DMS114 treated with DMSO at 0.1 percent for 48 hours (cell line): Measurements from ENCODE around the gene EVA1C.
"Not testable (repeated sequence)": the region's sequence is repeated elsewhere in the genome, so short reads cannot be mapped to it uniquely, and the experiment has no call there.

Source experiments
- DNase-seq: peaks from one replicate; lab custom pipeline; 2025; ENCODE audit not compliant: unreplicated experiment; lab: John Stamatoyannopoulos, UW

EVA1C gene

DNA sequence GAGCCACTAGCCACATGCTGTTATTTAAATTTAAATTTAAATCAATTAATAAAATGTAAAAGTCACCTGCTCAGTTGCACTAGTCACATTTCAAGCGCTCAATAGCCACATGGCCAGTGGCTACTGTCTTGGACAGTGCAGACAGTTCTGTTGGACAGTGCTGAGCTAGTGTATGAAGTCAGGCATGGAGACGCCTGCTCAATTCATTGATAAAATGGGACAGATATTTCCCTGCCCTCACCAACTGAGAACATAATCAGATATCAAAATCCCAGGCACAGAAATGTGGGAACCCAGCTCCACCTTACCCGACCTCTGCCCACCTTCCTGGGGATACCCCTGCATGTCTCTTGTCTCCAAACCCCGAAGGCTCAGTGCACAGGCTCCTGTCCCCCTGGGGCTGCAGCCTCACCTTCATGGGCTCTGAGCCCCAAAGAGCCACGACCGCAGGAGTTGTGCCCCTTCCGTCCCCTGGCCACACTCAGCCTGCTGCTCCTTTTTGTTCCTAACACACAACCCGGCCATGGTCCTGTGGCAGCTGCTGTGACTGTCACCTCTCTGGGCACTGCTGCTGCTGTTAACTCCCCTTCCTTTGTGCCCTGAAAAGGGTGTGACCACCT lies 109.3 kb downstream of the EVA1C start:
- DNase-seq, result no peak

DNA sequence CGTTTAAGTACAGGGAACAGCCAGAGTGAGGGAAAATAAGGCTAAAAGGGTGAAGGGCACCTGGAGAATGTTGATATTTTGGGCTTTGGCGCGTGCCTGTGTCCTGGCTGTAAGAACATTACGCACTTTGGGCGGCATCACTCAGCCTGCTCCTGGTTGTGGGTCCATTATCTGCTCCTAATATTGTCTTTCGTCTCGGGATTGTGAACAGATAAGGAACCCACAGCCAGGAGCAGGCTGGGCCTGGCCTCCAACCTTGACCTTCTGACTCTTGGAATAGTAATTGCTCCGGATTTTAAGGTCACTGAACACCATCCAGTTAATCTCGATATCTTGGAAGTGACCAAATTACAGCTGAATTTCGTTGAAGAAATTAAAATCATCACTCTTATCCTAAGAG lies 111.0 kb downstream of the EVA1C start:
- no peak for DNase-seq

DNA sequence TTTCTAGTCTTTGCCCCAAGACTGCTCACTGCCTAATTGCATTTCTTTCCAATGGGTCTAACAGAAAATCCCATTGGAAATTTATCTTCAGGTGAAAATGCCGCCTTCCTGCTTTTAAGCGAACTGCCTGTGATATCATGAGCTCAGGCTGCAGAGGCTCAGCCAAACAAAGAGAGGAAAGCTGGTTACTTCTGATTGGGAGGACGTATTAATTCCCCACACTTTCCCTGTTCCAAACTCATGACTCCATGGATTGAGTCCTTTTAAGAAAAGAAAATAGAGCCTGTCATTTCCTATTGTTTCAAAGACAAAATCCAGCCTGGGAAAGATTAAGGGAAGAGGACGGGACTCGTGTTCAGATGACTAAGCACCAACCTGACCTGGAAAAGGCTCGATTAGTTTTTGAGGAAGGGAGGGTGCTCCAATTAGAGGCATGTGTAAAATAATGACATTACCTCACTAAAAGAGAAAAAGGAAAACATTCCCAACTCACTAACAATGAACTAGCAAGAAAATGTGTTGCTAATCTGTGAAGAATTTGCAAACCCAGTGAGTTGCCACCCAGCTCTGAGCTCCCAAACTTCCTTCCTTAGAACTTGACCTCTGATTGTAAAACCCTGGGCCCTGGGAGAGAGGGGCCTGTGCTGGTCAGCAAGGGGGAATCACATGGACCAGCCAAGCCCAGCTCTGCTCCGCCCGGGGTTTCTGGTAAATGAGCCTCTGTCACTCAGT lies 111.6 kb downstream of the EVA1C start:
- DNase-seq, result no peak

DNA sequence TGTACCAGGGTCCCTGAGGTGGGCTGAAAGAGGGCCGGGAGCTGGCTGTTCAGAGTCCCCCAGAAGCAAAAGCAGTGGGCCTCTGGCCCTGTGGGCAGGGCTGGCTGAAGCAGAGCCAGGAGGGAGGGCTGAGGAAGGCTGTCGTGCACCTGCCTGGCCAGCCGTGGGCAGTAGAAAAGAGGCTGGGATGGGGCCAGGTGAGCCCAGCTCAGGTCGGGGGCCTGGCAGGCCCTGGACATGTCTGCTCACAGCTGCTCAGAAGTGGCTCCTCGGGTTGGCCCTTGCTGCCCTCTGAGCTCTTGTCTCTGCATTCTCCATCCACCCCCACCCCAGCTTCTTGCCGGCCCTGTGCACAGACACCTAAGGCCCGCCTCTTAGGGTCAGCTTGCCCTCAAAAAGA lies 112.8 kb downstream of the EVA1C start:
- DNase-seq, result no peak

DNA sequence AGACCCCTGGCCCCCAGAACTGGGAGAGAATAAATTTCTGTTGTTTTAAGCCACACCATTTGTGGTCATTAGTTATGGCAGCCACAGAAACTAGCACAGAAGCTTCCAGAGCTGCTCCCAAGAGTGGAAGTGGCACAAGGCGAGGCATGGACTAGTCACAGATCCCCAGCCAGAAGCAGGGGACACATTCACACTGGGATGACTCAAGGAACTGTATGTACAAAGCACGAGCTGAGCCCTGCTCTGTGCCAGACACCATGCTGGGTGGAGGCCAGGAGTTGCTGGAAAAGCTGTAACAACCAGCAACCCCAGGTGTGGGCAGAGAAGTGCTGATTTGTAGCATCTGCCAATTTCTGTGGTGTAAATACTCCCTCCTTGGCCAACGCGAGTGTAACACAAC lies 117.2 kb downstream of the EVA1C start:
- DNase-seq, result no peak

DNA sequence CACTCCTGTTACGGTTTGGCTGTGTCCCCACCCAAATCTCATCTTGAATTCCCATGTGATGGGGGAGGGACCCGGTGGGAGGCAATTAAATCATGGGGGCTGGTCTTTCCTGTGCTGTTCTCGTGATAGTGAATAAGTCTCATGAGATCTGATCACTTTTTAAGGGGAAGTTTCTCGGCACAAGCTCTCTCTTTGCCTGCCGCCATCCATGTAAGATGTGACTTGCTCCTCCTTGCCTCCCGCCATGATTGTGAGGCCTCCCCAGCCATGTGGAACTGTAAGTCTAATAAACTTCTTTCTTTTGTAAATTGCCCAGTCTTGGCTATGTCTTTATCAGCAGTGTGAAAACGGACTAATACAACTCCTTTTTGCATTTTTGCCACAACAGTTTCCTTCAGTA lies 118.3 kb downstream of the EVA1C start:
- not testable (repeated sequence) for DNase-seq

GRCh38 chr21:32531561-32531960 lies 119.1 kb downstream of the EVA1C start:
- not testable (repeated sequence) for DNase-seq

GRCh38 chr21:32532636-32533035 lies 120.1 kb downstream of the EVA1C start:
- DNase-seq, result no peak

GRCh38 chr21:32533053-32533452 lies 120.5 kb downstream of the EVA1C start:
- DNase-seq, result no peak

DNA sequence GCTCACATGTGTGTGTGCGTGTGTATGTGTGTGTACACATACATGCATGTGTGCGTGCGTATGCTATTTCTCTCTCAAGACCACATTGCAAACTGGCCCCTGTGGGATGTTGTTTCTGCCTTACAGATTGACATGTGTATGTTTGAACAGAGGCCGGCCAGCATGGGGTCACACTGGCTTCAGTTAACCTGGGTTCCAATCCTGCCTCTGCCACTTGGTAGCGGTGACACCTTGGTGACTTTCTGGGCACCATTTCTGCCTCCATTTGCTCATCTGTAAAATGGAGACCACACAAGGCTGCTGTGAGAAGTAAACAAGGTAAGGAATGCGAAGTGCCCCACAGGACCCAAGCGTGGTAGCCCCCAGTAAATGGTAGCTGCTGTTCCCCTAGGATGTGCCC lies 121.1 kb downstream of the EVA1C start:
- no peak for DNase-seq

GRCh38 chr21:32534113-32534512 lies 121.6 kb downstream of the EVA1C start:
- no peak for DNase-seq

- no peak for DNase-seq
Measured at GRCh38 chr21:32535612-32536011, 123.1 kb downstream of the EVA1C start.

- DNase-seq, result no peak
Measured at GRCh38 chr21:32537569-32537881, 125.0 kb downstream of the EVA1C start.

- no peak for DNase-seq
Measured at GRCh38 chr21:32538147-32538792, 125.8 kb downstream of the EVA1C start.

DNA sequence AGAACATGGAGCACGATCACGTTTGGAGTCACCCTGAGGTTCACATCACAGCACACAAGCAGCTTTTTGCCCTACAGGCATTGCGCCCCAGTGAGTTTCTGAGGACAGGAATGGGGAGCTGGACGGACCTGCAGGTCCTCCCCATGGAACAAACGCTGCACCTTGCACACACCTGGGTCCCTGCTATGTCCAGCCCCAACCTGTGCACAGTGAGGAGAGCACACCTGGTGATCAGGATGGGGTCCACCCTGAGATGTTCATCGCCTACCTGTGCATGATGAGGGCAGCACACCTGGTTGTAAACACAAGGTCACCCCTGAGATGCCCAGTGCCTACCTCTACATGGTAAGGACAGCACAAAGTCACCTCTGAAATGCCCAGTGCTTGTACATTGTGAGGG lies 126.9 kb downstream of the EVA1C start:
- no peak for DNase-seq

DNA sequence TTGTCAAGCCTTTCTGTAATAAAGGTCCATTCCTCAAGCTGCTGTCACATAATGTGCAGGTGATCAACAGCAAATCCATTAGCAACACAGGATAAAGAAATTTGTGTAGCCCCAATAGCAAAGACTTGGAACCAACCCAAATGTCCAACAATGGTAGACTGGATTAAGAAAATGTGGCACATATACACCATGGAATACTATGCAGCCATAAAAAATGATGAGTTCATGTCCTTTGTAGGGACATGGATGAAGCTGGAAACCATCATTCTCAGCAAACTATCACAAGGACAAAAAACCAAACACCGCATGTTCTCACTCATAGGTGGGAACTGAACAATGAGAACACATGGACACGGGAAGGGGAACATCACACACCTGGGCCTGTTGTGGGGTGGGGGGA lies 130.6 kb downstream of the EVA1C start:
- not testable (repeated sequence) for DNase-seq

- no peak for DNase-seq
Measured at GRCh38 chr21:32543975-32544374, 131.5 kb downstream of the EVA1C start.

GRCh38 chr21:32544697-32545096 lies 132.2 kb downstream of the EVA1C start:
- no peak for DNase-seq

DNA sequence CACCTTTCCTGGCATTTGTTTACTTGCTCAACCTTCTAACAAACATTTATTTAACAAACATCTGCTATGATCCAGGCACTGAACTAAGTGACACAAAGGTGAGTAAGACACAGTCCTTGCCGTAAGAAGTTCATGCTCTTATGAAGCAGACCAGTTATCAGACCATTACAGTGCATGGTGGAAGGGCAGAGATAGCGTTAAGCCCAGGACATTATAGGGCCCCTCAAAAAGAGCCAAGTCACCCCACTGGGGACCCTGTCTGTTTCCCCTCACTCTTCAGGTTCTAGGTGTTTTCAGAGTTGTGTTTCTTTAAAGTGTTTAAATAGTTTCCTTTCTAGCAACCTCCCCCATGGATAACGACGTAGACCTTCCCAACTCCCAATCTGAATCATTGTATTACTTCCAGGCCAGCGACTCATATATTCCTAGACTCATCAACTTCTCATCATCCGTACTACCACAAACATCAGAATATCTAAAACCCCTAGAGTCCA lies 133.5 kb downstream of the EVA1C start:
- DNase-seq, result no peak

DNA sequence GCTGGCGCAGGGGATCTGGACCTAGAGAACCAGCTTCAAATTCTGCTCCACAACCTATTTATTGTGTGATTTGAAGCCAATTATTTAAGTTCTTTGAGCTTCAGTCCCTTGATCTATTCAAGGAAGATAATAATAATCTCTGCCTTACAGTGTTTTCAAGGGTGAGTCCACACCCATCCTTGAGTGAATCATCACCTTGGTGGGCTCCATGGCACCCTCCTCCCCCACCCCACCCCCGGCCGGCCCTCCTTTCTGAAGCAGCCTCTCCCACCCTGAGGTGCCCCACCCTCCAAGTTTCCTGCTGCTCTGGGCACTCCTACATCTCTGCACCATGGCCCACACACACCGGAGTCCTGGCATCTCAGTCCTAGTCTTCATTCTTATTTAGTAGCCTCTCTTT lies 134.5 kb downstream of the EVA1C start:
- DNase-seq, result no peak

DNA sequence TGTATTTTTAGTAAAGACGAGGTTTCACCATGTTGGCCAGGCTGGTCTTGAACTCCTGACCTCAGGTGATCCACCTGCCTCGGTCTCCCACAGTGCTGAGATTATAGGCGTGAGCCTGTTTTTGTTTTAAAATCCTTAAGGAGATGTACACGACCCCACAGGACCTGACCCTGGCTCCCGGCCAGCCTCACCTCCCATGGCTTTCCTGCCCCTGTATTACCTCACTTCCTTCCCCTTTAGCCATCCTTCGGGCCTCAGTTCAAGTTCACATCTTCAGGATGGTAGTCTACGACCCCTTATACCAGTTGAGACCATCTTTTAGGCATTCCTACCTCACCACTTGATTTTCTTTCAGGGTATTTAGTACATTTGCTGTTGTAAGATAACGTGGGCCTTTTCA lies 136.5 kb downstream of the EVA1C start:
- DNase-seq, result no peak

- no peak for DNase-seq
Measured at GRCh38 chr21:32549440-32549839, 136.9 kb downstream of the EVA1C start.
